Liver (tissue), 9 donors: ENCODE measurements around the gene GLS. TPM values are rescaled to one million over a fixed set of nuclear protein-coding genes. Genes with fewer than 3 reads are reported as not detected.

Experiments used
- DNase-seq: peaks from one replicate; pipeline ENCODE4 v3.0.0-alpha.2; 2017; ENCODE audit warnings: low spot score
- H3K27ac ChIP-seq, 2 donors: one replicate each; pipeline ENCODE4 v1.7.0; 2013; ENCODE audit warnings: inconsistent platforms in 2 of 2, low read length in 2 of 2, control low read depth in 1 of 2, low read depth in 1 of 2, mild to moderate bottlenecking in 1 of 2
- H3K27me3 ChIP-seq, 4 donors: one replicate each; pipeline versions ENCODE4 v1.6.1 to v1.7.0; 2013; ENCODE audit warnings: low read length in 3 of 4, inconsistent platforms in 1 of 4, mild to moderate bottlenecking in 1 of 4, moderate library complexity in 1 of 4; ENCODE audit not compliant: control insufficient read depth in 4 of 4, insufficient read depth in 4 of 4
- H3K36me3 ChIP-seq, 4 donors: one replicate each; pipeline versions ENCODE4 v1.6.1 to v1.7.0; 2013; ENCODE audit warnings: low read length in 3 of 4, mild to moderate bottlenecking in 3 of 4, low read depth in 1 of 4, moderate library complexity in 1 of 4; ENCODE audit not compliant: control insufficient read depth in 4 of 4, insufficient read depth in 3 of 4
- H3K4me1 ChIP-seq, 4 donors: one replicate each; pipeline versions ENCODE4 v1.6.1 to v1.7.0; 2013; ENCODE audit warnings: low read length in 3 of 4, mild to moderate bottlenecking in 3 of 4, moderate library complexity in 1 of 4; ENCODE audit not compliant: control insufficient read depth in 4 of 4, insufficient read depth in 4 of 4
- H3K4me3 ChIP-seq, 3 donors: one replicate each; pipeline versions ENCODE4 v1.6.1 to v1.7.0; 2013; ENCODE audit warnings: low read length in 3 of 3, control low read depth in 1 of 3, low read depth in 1 of 3, mild to moderate bottlenecking in 1 of 3
- H3K9ac ChIP-seq, 2 donors: one replicate each; pipeline ENCODE4 v1.7.0; 2013; ENCODE audit warnings: low read length in 2 of 2, mild to moderate bottlenecking in 2 of 2, moderate library complexity in 2 of 2, control low read depth in 1 of 2, low read depth in 1 of 2
- H3K9me3 ChIP-seq, 4 donors: one replicate each; pipeline versions ENCODE4 v1.6.1 to v1.7.0; 2013; ENCODE audit warnings: low read length in 3 of 4; ENCODE audit not compliant: control insufficient read depth in 4 of 4
- ATF3 ChIP-seq: IDR thresholded peaks from 2 replicates; pipeline ENCODE4 v1.6.1; 2016; ENCODE audit warnings: antibody characterized with exemption
- EGR1 ChIP-seq, 2 donors: IDR thresholded peaks; 2 replicates each; pipeline ENCODE4 v1.6.1; 2016 to 2018; ENCODE audit warnings: antibody characterized with exemption in 2 of 2, low read depth in 2 of 2
- FOXA1 ChIP-seq: IDR thresholded peaks from 2 replicates; pipeline ENCODE4 v1.6.1; 2016; ENCODE audit warnings: antibody characterized with exemption
- FOXA2 ChIP-seq: IDR thresholded peaks from 2 replicates; pipeline ENCODE4 v1.6.1; 2016; ENCODE audit warnings: antibody characterized with exemption
- GABPA ChIP-seq, 2 donors: IDR thresholded peaks in 1 of 2; conservative IDR thresholded peaks in 1 of 2; 2 replicates each; pipeline ENCODE4 v1.6.1; 2016; ENCODE audit warnings: antibody characterized with exemption in 2 of 2, mild to moderate bottlenecking in 1 of 2, moderate library complexity in 1 of 2
- HNF4A ChIP-seq, 2 donors: conservative IDR thresholded peaks; 2 replicates each; pipeline ENCODE4 v1.6.1; 2016; ENCODE audit warnings: antibody characterized with exemption in 2 of 2, mild to moderate bottlenecking in 2 of 2
- HNF4G ChIP-seq: IDR thresholded peaks from 2 replicates; pipeline ENCODE4 v1.6.1; 2016; ENCODE audit warnings: antibody characterized with exemption
- JUND ChIP-seq, 2 donors: IDR thresholded peaks; 2 replicates each; pipeline ENCODE4 v1.6.1; 2016; ENCODE audit warnings: antibody characterized with exemption in 2 of 2
- MAX ChIP-seq: IDR thresholded peaks from 2 replicates; pipeline ENCODE4 v1.6.1; 2016; ENCODE audit warnings: antibody characterized with exemption
- NR2F2 ChIP-seq: IDR thresholded peaks from 2 replicates; pipeline ENCODE4 v1.6.1; 2016; ENCODE audit warnings: antibody characterized with exemption
- RAD21 ChIP-seq, 2 donors: IDR thresholded peaks; 2 replicates each; pipeline ENCODE4 v1.6.1; 2016; ENCODE audit warnings: antibody characterized with exemption in 2 of 2, mild to moderate bottlenecking in 2 of 2
- RXRA ChIP-seq, 2 donors: IDR thresholded peaks; 2 replicates each; pipeline ENCODE4 v1.6.1; 2017 to 2018; ENCODE audit warnings: antibody characterized with exemption in 2 of 2, mild to moderate bottlenecking in 1 of 2
- SP1 ChIP-seq: IDR thresholded peaks from 2 replicates; pipeline ENCODE4 v1.6.1; 2018; ENCODE audit warnings: antibody characterized with exemption, mild to moderate bottlenecking
- TAF1 ChIP-seq: conservative IDR thresholded peaks from 2 replicates; pipeline ENCODE4 v1.6.1; 2016; ENCODE audit warnings: antibody characterized with exemption, mild to moderate bottlenecking
- YY1 ChIP-seq: IDR thresholded peaks from 2 replicates; pipeline ENCODE4 v1.6.1; 2016; ENCODE audit warnings: antibody characterized with exemption, mild to moderate bottlenecking
- WGBS: extraction: QIAGEN DNeasy Blood & Tissue Kit; methylation state at CpG from one replicate; pipeline ENCODE4 v1.1.7; 2013; 5-methylcytosine and 5-hydroxymethylcytosine counted together
- polyA plus RNA-seq, 2 donors: library from polyadenylated mRNA; stranded (reverse) in 1 of 2; unstranded in 1 of 2; fragments of 200-250 nt in 1 of 2; fragments of >200 nt in 1 of 2; fragmentation: Nextera tagmentation in 1 of 2; extraction: Ambion mirVana in 1 of 2; gene quantifications; one replicate each; pipeline versions ENCODE4 v1.2.1 to v1.2.3, GENCODE V29; 2013 to 2015
- total RNA-seq, 2 donors: library from RNA; depleted of rRNA; stranded (reverse); fragments of >200 nt; gene quantifications; one replicate each; pipeline ENCODE4 v1.2.3, GENCODE V29; 2014
- TF ChIP-seq, protein P1 (sequence below): IDR thresholded peaks from 2 replicates; pipeline ENCODE4 v1.6.1; 2016; ENCODE audit warnings: antibody characterized with exemption, mild to moderate bottlenecking
- TF ChIP-seq, protein P2 (sequence below): IDR thresholded peaks from 2 replicates; pipeline ENCODE4 v1.6.1; 2016; ENCODE audit warnings: antibody characterized with exemption
- TF ChIP-seq, protein P3 (sequence below): fragments of 150-350 bp; IDR thresholded peaks from 2 replicates; pipeline ENCODE4 v1.5.1; 2017; ENCODE audit warnings: improper control_type of control experiment, low read depth, low read length; ENCODE audit not compliant: missing input control
- donor health status: healthy.
- donor health status: healthy.
- donor health status: healthy.
- donor health status: healthy.
- donor health status: healthy.

The GLS gene
- total and polyA plus RNA-seq, 4 donors, result 4.3 to 38.6 (median 16.5) TPM

GRCh38 chr2:191013682-191013931, 133.0 kb downstream of the GLS start:
- 0% methylated on average over 14 of the region's 14 CpGs for WGBS
- Histone ChIP-seq H3K27me3 (no peaks in the 10 kb centered on the region), H3K36me3 (peaks cover 0 to 17% (median 8%) of the 10 kb centered on the region in 4 donors), H3K4me3 (peak overlapping the region; percentile 80 to 98 (median 96)), H3K27ac (peak overlapping the region; percentile 86 to 95), H3K9me3 (no peaks in the 10 kb centered on the region), H3K4me1 (peaks cover 7 to 31% (median 19%) of the 10 kb centered on the region in 4 donors), H3K9ac (peak overlapping the region; percentile 93 to 95)
- no peak for DNase-seq
- TF ChIP-seq JUND (IDR thresholded peaks at IDR 0.05) (no peak), HNF4A (conservative IDR thresholded peaks at IDR 0.05) (no peak), FOXA1 (no peak), ATF3 (no peak), SP1 (no peak), YY1 (no peak), NR2F2 (no peak), RAD21 (IDR thresholded peaks at IDR 0.05) (no peak), GABPA (IDR thresholded peaks at IDR 0.05 in 1 of 2, conservative IDR thresholded peaks at IDR 0.05 in 1 of 2) (no peak), MAX (no peak), FOXA2 (no peak), TAF1 (no peak), RXRA (IDR thresholded peaks at IDR 0.05) (no peak), HNF4G (no peak), EGR1 (IDR thresholded peaks at IDR 0.05; ENCODE audit: low read depth in 2 of 2) (no peak)
- TF ChIP-seq, protein P1, sequence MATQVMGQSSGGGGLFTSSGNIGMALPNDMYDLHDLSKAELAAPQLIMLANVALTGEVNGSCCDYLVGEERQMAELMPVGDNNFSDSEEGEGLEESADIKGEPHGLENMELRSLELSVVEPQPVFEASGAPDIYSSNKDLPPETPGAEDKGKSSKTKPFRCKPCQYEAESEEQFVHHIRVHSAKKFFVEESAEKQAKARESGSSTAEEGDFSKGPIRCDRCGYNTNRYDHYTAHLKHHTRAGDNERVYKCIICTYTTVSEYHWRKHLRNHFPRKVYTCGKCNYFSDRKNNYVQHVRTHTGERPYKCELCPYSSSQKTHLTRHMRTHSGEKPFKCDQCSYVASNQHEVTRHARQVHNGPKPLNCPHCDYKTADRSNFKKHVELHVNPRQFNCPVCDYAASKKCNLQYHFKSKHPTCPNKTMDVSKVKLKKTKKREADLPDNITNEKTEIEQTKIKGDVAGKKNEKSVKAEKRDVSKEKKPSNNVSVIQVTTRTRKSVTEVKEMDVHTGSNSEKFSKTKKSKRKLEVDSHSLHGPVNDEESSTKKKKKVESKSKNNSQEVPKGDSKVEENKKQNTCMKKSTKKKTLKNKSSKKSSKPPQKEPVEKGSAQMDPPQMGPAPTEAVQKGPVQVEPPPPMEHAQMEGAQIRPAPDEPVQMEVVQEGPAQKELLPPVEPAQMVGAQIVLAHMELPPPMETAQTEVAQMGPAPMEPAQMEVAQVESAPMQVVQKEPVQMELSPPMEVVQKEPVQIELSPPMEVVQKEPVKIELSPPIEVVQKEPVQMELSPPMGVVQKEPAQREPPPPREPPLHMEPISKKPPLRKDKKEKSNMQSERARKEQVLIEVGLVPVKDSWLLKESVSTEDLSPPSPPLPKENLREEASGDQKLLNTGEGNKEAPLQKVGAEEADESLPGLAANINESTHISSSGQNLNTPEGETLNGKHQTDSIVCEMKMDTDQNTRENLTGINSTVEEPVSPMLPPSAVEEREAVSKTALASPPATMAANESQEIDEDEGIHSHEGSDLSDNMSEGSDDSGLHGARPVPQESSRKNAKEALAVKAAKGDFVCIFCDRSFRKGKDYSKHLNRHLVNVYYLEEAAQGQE, result no peak
- TF ChIP-seq, protein P2, sequence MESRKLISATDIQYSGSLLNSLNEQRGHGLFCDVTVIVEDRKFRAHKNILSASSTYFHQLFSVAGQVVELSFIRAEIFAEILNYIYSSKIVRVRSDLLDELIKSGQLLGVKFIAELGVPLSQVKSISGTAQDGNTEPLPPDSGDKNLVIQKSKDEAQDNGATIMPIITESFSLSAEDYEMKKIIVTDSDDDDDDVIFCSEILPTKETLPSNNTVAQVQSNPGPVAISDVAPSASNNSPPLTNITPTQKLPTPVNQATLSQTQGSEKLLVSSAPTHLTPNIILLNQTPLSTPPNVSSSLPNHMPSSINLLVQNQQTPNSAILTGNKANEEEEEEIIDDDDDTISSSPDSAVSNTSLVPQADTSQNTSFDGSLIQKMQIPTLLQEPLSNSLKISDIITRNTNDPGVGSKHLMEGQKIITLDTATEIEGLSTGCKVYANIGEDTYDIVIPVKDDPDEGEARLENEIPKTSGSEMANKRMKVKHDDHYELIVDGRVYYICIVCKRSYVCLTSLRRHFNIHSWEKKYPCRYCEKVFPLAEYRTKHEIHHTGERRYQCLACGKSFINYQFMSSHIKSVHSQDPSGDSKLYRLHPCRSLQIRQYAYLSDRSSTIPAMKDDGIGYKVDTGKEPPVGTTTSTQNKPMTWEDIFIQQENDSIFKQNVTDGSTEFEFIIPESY, result no peak
- TF ChIP-seq, protein P3, sequence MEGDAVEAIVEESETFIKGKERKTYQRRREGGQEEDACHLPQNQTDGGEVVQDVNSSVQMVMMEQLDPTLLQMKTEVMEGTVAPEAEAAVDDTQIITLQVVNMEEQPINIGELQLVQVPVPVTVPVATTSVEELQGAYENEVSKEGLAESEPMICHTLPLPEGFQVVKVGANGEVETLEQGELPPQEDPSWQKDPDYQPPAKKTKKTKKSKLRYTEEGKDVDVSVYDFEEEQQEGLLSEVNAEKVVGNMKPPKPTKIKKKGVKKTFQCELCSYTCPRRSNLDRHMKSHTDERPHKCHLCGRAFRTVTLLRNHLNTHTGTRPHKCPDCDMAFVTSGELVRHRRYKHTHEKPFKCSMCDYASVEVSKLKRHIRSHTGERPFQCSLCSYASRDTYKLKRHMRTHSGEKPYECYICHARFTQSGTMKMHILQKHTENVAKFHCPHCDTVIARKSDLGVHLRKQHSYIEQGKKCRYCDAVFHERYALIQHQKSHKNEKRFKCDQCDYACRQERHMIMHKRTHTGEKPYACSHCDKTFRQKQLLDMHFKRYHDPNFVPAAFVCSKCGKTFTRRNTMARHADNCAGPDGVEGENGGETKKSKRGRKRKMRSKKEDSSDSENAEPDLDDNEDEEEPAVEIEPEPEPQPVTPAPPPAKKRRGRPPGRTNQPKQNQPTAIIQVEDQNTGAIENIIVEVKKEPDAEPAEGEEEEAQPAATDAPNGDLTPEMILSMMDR, result no peak
